Stimulated activated effector memory CD8-positive, alpha-beta T cell treated with anti-CD3 and anti-CD28 coated beads, Interleukin-12 subunit alpha, Interleukin-12 subunit beta, amount 100 ng/mL, for 72 hours (primary cell): ENCODE measurements around the gene ATP5ME.
A peak's percentile ranks its signal among the peaks of the same experiment; 100 is the strongest.

Source experiments
- ATAC-seq: fragments of 150-1000 bp; cut with Tn5 transposase; 2 replicates; pipeline ENCODE4 v1.10.0; 2021
- DNase-seq, 2 donors: peaks; one replicate each; pipeline ENCODE4 v3.0.0; 2021 to 2022; ENCODE audit warnings: low spot score in 2 of 2
- H3K27ac Mint-ChIP-seq: one replicate; pipeline ENCODE4 v1.8.0; 2022; ENCODE audit warnings: mild to moderate bottlenecking, mixed read lengths
- H3K36me3 Mint-ChIP-seq: one replicate; pipeline ENCODE4 v1.8.0; 2022; ENCODE audit warnings: mild to moderate bottlenecking, mixed read lengths
- H3K4me1 Mint-ChIP-seq: one replicate; pipeline ENCODE4 v1.8.0; 2022; ENCODE audit warnings: mixed read lengths
- H3K4me3 Mint-ChIP-seq: one replicate; pipeline ENCODE4 v1.8.0; 2022; ENCODE audit warnings: mild to moderate bottlenecking, mixed read lengths
- H3K9me3 Mint-ChIP-seq: one replicate; pipeline ENCODE4 v1.8.0; 2022; ENCODE audit warnings: mixed read lengths

Gene ATP5ME

GRCh38 chr4:681736-682451, 7.8 kb upstream of the ATP5ME start:
- peak in 1 of 2 donors; percentile 75 for DNase-seq

GRCh38 chr4:680928-681645, 7.0 kb upstream of the ATP5ME start:
- H3K36me3 Mint-ChIP-seq: peaks cover 5% of the 10 kb centered on the region
- peak overlapping the region; percentile 81 for H3K27ac Mint-ChIP-seq
- ATAC-seq (peak; percentile 77), DNase-seq (peak; percentile 55 to 83)
- H3K9me3 Mint-ChIP-seq: no peaks in the 10 kb centered on the region
- H3K4me3 Mint-ChIP-seq: peak overlapping the region; percentile 77
- peaks cover 20% of the 10 kb centered on the region for H3K4me1 Mint-ChIP-seq

More at GRCh38 chr4:681736-682451, 7.8 kb upstream of the ATP5ME start:
- peaks cover 5% of the 10 kb centered on the region for H3K36me3 Mint-ChIP-seq
- ATAC-seq: no peak
- no peaks in the 10 kb centered on the region for H3K9me3 Mint-ChIP-seq
- no peak overlapping the region for H3K27ac Mint-ChIP-seq
- H3K4me3 Mint-ChIP-seq: peak overlapping the region; percentile 77
- peaks cover 20% of the 10 kb centered on the region for H3K4me1 Mint-ChIP-seq

- Mint-ChIP-seq H3K9me3 (no peaks in the 10 kb centered on the region), H3K4me1 (peaks cover 20% of the 10 kb centered on the region), H3K27ac (peak overlapping the region; percentile 81), H3K4me3 (peak overlapping the region; percentile 77), H3K36me3 (peaks cover 6% of the 10 kb centered on the region)
- ATAC-seq: peak; percentile 42
- DNase-seq: no peak
Observed at GRCh38 chr4:680551-680927, 6.5 kb upstream of the ATP5ME start.

GRCh38 chr4:680091-680490, 6.0 kb upstream of the ATP5ME start:
- Mint-ChIP-seq H3K4me3 (peak overlapping the region; percentile 77), H3K9me3 (no peaks in the 10 kb centered on the region), H3K27ac (peak overlapping the region; percentile 81), H3K36me3 (peaks cover 10% of the 10 kb centered on the region), H3K4me1 (peaks cover 23% of the 10 kb centered on the region)
- ATAC-seq (no peak), DNase-seq (no peak)

- H3K36me3 Mint-ChIP-seq: peaks cover 13% of the 10 kb centered on the region
- ATAC-seq (no peak), DNase-seq (no peak)
- no peaks in the 10 kb centered on the region for H3K9me3 Mint-ChIP-seq
- peaks cover 24% of the 10 kb centered on the region for H3K4me1 Mint-ChIP-seq
- H3K4me3 Mint-ChIP-seq: peak overlapping the region; percentile 77
- H3K27ac Mint-ChIP-seq: peak overlapping the region; percentile 81
Observed at GRCh38 chr4:679629-680028, 5.6 kb upstream of the ATP5ME start.

- Mint-ChIP-seq H3K36me3 (peaks cover 19% of the 10 kb centered on the region), H3K9me3 (no peaks in the 10 kb centered on the region), H3K27ac (peak overlapping the region; percentile 43), H3K4me1 (peaks cover 24% of the 10 kb centered on the region), H3K4me3 (no peak overlapping the region)
- ATAC-seq (no peak), DNase-seq (no peak)
Observed at GRCh38 chr4:679104-679481, 5.0 kb upstream of the ATP5ME start.

GRCh38 chr4:678331-679103, 4.4 kb upstream of the ATP5ME start:
- H3K4me1 Mint-ChIP-seq: peaks cover 18% of the 10 kb centered on the region
- H3K9me3 Mint-ChIP-seq: no peaks in the 10 kb centered on the region
- no peak for DNase-seq
- no peak overlapping the region for H3K4me3 Mint-ChIP-seq
- peak overlapping the region; percentile 43 for H3K27ac Mint-ChIP-seq
- peaks cover 24% of the 10 kb centered on the region for H3K36me3 Mint-ChIP-seq
- ATAC-seq: no peak

- Mint-ChIP-seq H3K4me1 (peaks cover 24% of the 10 kb centered on the region), H3K36me3 (peaks cover 33% of the 10 kb centered on the region), H3K4me3 (no peak overlapping the region), H3K27ac (peak overlapping the region; percentile 43), H3K9me3 (no peaks in the 10 kb centered on the region)
- DNase-seq (no peak), ATAC-seq (no peak)
Observed at GRCh38 chr4:677431-678293, 3.6 kb upstream of the ATP5ME start.

GRCh38 chr4:676871-677235, 2.8 kb upstream of the ATP5ME start:
- peak overlapping the region; percentile 10 for H3K27ac Mint-ChIP-seq

GRCh38 chr4:675980-676870, 2.1 kb upstream of the ATP5ME start:
- Mint-ChIP-seq H3K4me1 (peaks cover 24% of the 10 kb centered on the region), H3K27ac (peak overlapping the region; percentile 10)

More at GRCh38 chr4:676871-677235, 2.8 kb upstream of the ATP5ME start:
- Mint-ChIP-seq H3K36me3 (peaks cover 41% of the 10 kb centered on the region), H3K4me1 (peaks cover 24% of the 10 kb centered on the region), H3K9me3 (no peaks in the 10 kb centered on the region), H3K4me3 (no peak overlapping the region)
- ATAC-seq: no peak
- no peak for DNase-seq

GRCh38 chr4:675036-675882, 1.2 kb upstream of the ATP5ME start:
- Mint-ChIP-seq H3K36me3 (peaks cover 52% of the 10 kb centered on the region), H3K4me1 (peaks cover 16% of the 10 kb centered on the region)
- DNase-seq: no peak

More at GRCh38 chr4:675980-676870, 2.1 kb upstream of the ATP5ME start:
- peak overlapping the region; percentile 75 for H3K4me3 Mint-ChIP-seq
- ATAC-seq (no peak), DNase-seq (no peak)
- H3K36me3 Mint-ChIP-seq: peaks cover 47% of the 10 kb centered on the region
- no peaks in the 10 kb centered on the region for H3K9me3 Mint-ChIP-seq

GRCh38 chr4:673349-674091, 556 bp downstream of the ATP5ME start:
- peak overlapping the region; percentile 94 for H3K27ac Mint-ChIP-seq

More at GRCh38 chr4:675036-675882, 1.2 kb upstream of the ATP5ME start:
- peak; percentile 3 for ATAC-seq
- peak overlapping the region; percentile 75 for H3K4me3 Mint-ChIP-seq
- peak overlapping the region; percentile 94 for H3K27ac Mint-ChIP-seq
- H3K9me3 Mint-ChIP-seq: no peaks in the 10 kb centered on the region

GRCh38 chr4:671769-672168, 2.3 kb downstream of the ATP5ME start:
- H3K9me3 Mint-ChIP-seq: no peaks in the 10 kb centered on the region

More at GRCh38 chr4:673349-674091, 556 bp downstream of the ATP5ME start:
- DNase-seq (no peak), ATAC-seq (no peak)
- Mint-ChIP-seq H3K4me3 (peak overlapping the region; percentile 75), H3K9me3 (no peaks in the 10 kb centered on the region), H3K36me3 (peaks cover 54% of the 10 kb centered on the region), H3K4me1 (peaks cover 12% of the 10 kb centered on the region)

More at GRCh38 chr4:671769-672168, 2.3 kb downstream of the ATP5ME start:
- Mint-ChIP-seq H3K27ac (no peak overlapping the region), H3K36me3 (peaks cover 54% of the 10 kb centered on the region), H3K4me1 (peaks cover 12% of the 10 kb centered on the region), H3K4me3 (no peak overlapping the region)
- ATAC-seq (no peak), DNase-seq (no peak)
